GM13977 (cell line): ENCODE data around the gene CETN1.

Experiments
- DNase-seq: peaks from one replicate; pipeline ENCODE4 v3.0.0; 2012; ENCODE audit warnings: low spot score
- CTCF ChIP-seq: IDR thresholded peaks from 2 replicates; pipeline ENCODE4 v1.5.1; 2012; ENCODE audit warnings: mild to moderate bottlenecking, control low read depth; ENCODE audit not compliant: insufficient read depth; ENCODE audit errors: extremely low read depth, missing control alignments
- in situ Hi-C: fragments of 300-500 bp; cut with MboI; formaldehyde crosslinking; loops from one replicate; pipeline ENCODE4 v1.12.0; 2022; ENCODE audit warnings: low sequenced_read_pairs, low pct_unique_long_range_greater_than_20kb, mixed read lengths, inconsistent platforms; ENCODE audit not compliant: unreplicated experiment

The CETN1 gene

GRCh38 chr18:551404-552061, 28.6 kb upstream of the CETN1 start:
- DNase-seq = no peak
- in situ Hi-C loops = no loop called here
- no peak for TF ChIP-seq CTCF

- no peak for TF ChIP-seq CTCF
- DNase-seq = no peak
- in situ Hi-C loops = no loop called here
Observed at GRCh38 chr18:555705-556457, 24.3 kb upstream of the CETN1 start.

- in situ Hi-C loops = no loop called here
- no peak for DNase-seq
- TF ChIP-seq CTCF = no peak
Observed at GRCh38 chr18:564708-565561, 15.2 kb upstream of the CETN1 start.

GRCh38 chr18:565562-566061, 14.6 kb upstream of the CETN1 start:
- DNase-seq = no peak
- in situ Hi-C loops = no loop called here
- TF ChIP-seq CTCF = no peak

GRCh38 chr18:567122-567521, 13.1 kb upstream of the CETN1 start:
- no peak for TF ChIP-seq CTCF
- in situ Hi-C loops = no loop called here
- DNase-seq = no peak

GRCh38 chr18:568731-569130, 11.4 kb upstream of the CETN1 start:
- in situ Hi-C loops = no loop called here
- TF ChIP-seq CTCF = no peak
- no peak for DNase-seq
